ENCODE data around the gene CD93.

Gene CD93

GRCh38 chr20:23032056-23032749 is 53.9 kb downstream of the CD93 start:
- no peak for TF ChIP-seq CTCF (IDR thresholded peaks at IDR 0.05)

- TF ChIP-seq CTCF (IDR thresholded peaks at IDR 0.05): no peak
Observed at GRCh38 chr20:23031346-23031745, 54.8 kb downstream of the CD93 start.

Measured in LNCAP (cell line).